Stimulated activated CD4-positive, alpha-beta T cell treated with anti-CD3 and anti-CD28 coated beads, Interleukin-1b, Interleukin-23, amount 100 ng/mL, for 48 hours (primary cell): ENCODE data around the gene KRT3.
"Not testable (repeated sequence)": the region's sequence is repeated elsewhere in the genome, so short reads cannot be mapped to it uniquely, and the experiment has no call there.

ENCODE experiments used
- DNase-seq: peaks from one replicate; pipeline ENCODE4 v3.0.0-alpha.2; 2020

The KRT3 gene

GRCh38 chr12:52756281-52756960, 39.5 kb downstream of the KRT3 start:
- DNase-seq = no peak

- DNase-seq = no peak
Observed at GRCh38 chr12:52755533-52755932, 40.4 kb downstream of the KRT3 start.

GRCh38 chr12:52754135-52754534, 41.8 kb downstream of the KRT3 start:
- no peak for DNase-seq

GRCh38 chr12:52753283-52753682, 42.6 kb downstream of the KRT3 start:
- no peak for DNase-seq

GRCh38 chr12:52752516-52752915, 43.4 kb downstream of the KRT3 start:
- no peak for DNase-seq

GRCh38 chr12:52751795-52752194, 44.1 kb downstream of the KRT3 start:
- no peak for DNase-seq

GRCh38 chr12:52750532-52750931, 45.4 kb downstream of the KRT3 start:
- DNase-seq = not testable (repeated sequence)

GRCh38 chr12:52749827-52750226, 46.1 kb downstream of the KRT3 start:
- no peak for DNase-seq

GRCh38 chr12:52748578-52748977, 47.3 kb downstream of the KRT3 start:
- DNase-seq = no peak

- DNase-seq = no peak
Observed at GRCh38 chr12:52745554-52745953, 50.4 kb downstream of the KRT3 start.

GRCh38 chr12:52744493-52745156, 51.3 kb downstream of the KRT3 start:
- no peak for DNase-seq

GRCh38 chr12:52742822-52743457, 53.0 kb downstream of the KRT3 start:
- no peak for DNase-seq

- DNase-seq = no peak
Observed at GRCh38 chr12:52742196-52742580, 53.7 kb downstream of the KRT3 start.

GRCh38 chr12:52741375-52742195, 54.3 kb downstream of the KRT3 start:
- DNase-seq = peak; percentile 36

GRCh38 chr12:52740584-52740983, 55.3 kb downstream of the KRT3 start:
- DNase-seq = no peak

- DNase-seq = no peak
Observed at GRCh38 chr12:52739963-52740362, 56.0 kb downstream of the KRT3 start.
